T1000 (cell line): ENCODE results near the gene EPN1.

Experiments used
- DNase-seq: peaks from one replicate; lab custom pipeline; 2025; ENCODE audit warnings: mixed read lengths; lab: John Stamatoyannopoulos, UW

The EPN1 gene

DNA sequence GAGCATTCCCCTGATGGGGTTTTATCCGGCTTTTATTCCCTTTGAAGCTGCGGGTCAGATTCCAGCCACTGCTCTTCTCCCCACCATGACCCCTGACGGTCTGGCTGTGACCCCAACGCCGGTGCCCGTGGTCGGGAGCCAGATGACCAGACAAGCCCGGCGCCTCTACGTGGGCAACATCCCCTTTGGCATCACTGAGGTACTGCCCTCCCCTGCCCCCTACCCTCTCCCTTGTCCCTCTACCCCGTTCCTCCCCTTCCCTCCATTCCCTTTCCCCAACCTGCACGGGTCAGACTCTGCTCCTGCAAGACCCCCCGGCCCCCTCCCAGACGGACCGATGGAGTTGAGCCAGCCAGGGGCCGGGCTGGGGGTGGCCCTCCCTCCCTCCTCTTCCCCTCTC, 14.0 kb upstream of the EPN1 start:
- DNase-seq = no peak

DNA sequence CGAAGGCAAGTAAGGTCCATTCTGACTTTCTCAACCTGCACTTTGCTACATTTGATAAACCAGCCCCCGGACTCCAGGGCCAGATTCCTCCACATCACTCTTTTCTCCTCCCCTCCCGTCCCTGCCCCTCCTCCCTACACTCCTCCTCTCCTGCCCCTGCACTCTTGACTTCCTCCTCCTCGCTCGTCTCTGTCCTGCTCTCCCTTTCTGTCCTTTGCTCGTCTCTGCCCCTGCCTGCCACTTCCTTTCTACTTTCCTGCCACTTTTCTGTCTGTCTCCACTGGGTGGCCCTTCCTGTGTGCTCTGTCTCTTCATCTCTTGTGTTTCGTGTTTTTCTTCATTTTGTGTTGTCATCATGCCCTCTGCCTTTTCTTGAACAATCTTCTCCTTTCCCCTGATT, 13.2 kb upstream of the EPN1 start:
- DNase-seq = no peak

DNA sequence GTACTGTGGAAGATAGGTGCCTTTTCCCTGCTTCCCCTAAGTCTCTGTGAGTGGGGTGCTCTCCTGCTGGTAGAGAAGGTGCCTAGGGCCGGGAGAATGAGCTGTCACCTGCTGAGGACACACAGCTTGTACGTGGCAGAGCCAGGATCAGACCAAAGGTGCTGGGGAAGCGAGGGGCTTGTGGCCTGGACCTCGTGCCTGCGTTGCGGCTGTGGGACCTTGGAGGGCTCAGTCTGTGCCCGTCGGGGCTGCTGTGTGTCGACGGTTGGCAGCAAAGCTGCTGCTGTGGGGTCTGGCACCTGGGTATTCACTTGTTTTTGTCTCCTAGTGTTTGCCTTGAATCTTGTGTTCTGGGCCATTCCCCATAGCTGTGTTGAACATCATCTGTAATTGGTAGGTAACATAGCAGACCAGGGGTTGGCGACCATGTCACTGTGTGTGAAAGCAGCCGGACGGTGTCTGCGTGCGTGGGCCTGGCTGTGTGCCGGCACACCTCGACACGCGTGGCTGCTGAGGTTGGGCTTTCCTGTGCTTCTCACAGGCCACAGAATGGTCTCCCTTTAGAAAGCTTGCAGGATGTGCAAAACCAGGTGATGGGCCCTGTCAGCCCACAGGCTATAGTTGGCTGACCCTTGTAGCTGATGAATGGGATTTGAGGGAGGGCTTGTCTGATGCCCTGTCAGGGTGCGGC, 11.0 kb upstream of the EPN1 start:
- DNase-seq = no peak

DNA sequence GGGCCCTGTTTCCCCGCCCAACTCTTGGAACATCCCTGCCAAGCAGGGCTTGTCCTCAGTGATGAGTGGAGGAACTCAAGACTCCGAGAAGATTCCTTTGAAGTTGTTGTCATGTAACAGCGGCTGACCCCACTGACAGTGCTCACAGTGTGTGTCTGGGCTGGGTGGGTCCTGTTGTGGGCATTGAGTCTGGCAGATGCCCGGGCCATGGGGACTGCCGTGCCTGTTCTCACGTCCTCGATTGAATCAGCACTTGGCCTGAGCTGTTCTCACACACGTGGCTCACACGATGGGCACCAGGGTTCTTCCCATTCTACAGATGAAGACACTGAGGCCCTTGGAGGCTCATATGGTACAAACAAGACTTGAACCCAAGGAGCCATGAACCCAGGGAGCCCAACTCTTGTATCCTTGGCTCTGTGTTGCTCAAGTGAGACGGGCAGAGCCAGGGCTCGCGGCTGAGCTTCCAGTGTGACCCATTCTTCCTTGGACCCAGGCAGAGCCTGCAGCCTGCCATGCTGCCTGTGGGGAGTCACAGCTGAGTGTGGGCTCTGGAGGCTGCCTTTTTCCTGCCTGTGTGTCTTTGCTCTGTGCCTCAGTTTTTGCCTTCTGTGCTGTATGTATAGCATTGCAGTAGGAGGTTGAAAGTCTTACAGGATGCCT, 8.6 kb upstream of the EPN1 start:
- no peak for DNase-seq

DNA sequence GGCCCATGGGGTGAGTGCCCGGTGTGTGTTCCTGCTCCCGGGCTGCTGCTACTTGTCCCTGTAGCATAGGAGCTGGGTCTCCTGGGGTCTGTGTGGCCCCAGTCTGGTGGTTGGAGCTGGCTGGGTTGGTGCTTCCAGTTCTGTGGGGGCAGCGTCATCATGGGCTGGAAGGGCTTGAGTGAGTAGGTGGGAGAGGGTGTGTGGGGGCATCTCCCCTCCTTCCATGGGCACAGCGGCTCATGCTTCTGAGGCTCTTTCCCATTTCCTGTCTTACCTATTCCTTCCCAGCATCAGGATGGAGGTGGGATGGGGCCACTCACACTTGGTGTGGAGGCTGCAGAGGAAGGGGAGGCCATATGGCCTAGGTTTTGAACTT, 8.0 kb upstream of the EPN1 start:
- DNase-seq = no peak

DNA sequence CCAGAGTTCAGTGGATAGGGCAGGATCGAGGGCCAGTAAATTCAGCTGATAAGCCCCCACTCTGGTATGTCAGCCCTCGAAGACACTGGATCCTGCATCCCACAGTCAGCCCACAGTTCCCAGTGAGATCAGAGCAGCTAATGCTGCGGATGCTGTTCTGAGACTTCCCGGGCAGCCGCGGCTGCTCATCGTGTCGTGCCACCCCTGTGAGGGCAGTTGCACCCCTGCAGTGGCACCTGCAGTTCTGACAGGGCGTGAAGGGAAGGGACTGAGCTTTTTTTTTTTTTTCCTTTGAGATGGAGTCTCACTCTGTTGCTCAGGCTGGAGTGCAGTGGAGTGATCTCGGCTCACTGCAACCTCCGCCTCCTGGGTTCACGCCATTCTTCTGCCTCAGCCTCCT, 7.5 kb upstream of the EPN1 start:
- DNase-seq = no peak

DNA sequence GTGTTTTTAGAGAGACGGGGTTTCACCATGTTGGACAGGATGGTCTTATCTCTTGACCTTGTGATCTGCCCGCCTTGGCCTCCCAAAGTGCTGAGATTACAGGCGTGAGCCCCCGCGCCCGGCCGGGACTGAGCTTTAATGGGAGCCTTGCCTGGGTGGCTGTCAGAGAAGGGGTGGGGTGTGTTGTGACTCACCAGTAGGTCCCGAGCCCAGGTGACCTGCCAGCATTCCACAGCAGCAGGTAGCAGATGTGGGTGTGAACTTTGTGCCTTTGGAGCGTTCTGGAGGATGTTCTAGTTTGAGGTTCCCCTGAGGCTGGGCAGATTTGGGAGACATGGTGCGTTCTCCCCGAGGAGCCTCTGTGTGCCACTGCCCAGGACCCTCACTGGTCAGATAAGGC, 7.1 kb upstream of the EPN1 start:
- no peak for DNase-seq

DNA sequence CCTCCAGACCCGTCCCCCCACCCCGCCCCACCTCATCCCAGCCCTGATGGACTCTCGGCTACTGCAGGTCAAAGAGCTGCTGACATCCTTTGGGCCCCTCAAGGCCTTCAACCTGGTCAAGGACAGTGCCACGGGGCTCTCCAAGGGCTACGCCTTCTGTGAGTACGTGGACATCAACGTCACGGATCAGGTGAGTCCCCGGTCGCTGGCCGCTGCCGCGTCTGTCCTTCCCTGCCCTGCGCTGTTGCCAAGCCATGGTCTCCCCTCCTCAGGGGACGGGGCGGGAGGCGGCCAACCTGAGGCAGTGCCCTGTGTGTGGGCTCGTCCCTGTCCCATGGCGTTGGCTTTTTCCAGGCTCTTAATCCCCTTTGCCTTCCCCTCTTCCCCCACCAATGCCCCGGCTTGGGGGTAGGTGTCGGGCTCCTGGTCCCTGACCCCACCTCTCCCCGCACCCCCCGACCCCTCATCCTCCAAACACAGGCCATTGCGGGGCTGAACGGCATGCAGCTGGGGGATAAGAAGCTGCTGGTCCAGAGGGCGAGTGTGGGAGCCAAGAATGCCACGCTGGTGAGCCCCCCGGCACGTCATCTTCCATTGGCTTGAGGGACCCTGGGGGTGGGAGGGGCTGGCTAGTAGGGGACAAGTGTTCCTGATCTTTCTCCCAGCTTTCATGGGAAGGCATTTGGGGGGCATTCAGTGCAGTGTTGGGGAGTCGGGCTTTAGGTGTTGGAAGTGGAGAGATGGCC, 6.2 kb upstream of the EPN1 start:
- no peak for DNase-seq

DNA sequence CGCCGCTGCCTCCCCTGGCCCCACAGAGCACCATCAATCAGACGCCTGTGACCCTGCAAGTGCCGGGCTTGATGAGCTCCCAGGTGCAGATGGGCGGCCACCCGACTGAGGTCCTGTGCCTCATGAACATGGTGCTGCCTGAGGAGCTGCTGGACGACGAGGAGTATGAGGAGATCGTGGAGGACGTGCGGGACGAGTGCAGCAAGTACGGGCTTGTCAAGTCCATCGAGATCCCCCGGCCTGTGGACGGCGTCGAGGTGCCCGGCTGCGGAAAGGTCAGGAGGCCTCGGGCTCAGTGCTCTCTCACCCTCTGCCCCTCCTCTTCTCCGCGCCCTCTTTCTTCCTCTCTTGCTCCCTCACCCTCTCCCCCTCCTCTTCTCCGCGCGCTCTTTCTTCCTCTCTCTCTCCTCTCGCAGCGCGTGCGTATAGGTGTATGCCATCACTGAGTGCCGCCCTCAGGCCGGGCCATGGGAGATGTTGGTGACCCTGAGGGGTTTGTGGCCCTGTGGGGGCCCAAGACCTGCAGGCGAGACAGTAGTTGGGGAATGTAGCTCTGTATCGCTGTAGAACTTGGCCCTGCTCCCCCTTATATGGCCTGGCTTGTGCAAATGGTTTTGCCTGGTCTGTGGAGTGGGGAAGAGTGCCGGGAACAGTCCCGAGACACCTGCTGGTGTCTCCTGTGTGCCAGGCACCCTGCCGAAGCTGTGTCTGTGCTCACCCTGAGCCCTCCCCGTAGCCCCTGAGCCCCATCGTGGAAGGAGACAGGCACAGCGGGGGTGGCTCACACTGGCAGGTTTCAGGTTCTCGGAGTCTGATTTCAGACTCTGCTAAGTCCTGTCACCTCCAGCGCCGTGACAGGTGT, 5.4 kb upstream of the EPN1 start:
- no peak for DNase-seq

DNA sequence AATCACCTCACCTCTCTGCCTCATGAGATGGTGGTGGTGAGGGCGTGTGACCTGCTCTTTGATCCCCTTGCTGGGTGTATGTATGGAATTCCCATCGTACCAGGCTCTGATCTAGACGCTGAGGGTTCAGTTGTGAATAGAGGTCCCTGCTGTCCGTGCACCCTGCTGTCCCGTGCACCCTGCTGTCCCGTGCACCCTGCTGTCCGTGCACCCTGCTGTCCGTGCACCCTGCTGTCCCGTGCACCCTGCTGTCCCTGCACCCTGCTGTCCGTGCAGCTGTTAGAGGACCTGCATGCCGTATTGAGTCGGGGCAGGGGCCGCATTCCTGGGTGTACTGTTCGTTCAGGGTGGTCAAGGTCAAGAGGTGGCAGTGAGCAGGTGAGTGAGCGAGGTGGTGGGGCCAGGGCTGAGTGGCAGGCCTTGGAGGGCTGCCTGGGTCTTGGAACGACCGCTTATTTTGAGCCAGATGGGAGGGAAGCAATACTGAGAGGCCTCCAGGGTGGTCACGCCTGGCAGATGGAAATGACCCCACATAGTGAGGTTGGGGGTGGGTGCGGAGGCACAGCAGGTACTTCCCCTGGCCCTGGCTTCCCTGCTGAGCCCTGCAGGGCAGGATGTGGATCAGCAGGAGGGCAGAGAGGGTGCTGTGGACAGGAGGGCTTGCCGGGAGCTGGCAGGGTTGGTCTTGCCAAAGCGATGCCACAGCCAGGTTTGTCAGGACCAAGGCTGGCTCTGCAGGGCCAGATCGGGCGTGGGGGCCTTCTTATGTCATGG, 4.6 kb upstream of the EPN1 start:
- DNase-seq = no peak

DNA sequence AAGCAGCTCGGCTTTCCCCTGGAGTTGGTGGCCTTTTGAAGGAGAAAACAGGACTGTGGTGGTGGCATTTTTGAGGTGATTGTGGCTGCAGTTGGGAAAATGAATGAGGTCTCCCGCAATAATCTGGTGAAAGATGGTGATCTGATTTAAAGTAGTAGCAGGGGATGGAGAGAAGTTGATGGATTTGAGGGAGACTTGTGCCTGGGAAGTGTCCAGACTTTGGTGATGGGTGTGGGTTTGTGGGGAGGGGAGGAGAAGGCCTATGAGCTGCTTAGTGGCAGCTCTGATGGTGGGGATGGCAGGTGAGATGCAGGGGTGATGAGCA, 4.0 kb upstream of the EPN1 start:
- no peak for DNase-seq

DNA sequence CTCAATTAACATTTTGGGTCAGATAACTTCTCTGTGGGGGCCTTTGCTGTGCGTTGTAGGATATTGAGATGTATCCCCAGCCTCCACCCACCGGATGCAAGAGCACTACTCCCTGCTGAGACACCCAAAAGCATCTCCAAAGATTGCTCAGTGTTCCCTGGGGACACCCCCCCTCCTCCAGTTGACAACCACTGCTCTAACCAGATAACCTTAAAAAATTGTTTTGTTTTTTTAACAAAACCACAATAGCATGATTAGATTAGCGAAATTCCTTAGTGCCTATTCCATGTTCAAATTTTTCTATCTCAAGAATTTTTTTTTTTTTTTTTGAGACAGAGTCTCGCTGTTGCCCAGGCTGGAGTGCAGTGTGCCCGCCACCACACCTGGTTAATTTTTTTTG, 2.6 kb upstream of the EPN1 start:
- DNase-seq = no peak

DNA sequence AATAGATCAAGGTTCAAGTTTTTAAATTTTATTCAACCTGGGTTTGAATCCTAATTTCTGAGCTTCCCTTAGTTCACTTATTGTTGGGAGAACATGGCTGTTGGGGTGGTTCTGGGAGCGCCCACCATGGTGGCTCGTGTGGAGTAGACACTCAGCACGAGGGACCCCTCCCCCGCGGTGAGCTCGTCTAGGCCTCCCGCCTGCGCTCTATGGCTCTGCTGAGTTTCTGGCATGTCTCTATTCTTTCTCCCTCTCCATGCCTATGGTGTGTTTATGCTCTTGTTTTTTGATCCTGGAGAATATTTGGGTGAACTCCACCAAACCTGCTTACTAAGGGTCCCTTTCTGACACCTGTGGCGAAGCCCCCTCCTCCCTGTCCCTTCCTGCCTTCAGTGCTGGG, 1.6 kb upstream of the EPN1 start:
- no peak for DNase-seq

DNA sequence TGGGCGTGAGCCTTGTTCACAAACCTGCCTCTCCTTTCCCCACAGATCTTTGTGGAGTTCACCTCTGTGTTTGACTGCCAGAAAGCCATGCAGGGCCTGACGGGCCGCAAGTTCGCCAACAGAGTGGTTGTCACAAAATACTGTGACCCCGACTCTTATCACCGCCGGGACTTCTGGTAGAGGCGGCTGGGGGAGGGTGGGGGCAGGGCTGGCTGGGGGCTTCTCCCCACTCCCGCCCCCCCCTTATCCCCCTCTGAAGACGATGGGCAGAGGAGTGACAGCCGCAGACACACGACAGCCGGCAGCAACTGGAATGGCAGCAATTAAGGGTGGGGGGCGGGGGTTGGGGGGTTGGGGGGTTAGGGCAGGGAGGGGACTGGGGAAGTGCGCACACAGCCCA, 1.1 kb upstream of the EPN1 start:
- no peak for DNase-seq

DNA sequence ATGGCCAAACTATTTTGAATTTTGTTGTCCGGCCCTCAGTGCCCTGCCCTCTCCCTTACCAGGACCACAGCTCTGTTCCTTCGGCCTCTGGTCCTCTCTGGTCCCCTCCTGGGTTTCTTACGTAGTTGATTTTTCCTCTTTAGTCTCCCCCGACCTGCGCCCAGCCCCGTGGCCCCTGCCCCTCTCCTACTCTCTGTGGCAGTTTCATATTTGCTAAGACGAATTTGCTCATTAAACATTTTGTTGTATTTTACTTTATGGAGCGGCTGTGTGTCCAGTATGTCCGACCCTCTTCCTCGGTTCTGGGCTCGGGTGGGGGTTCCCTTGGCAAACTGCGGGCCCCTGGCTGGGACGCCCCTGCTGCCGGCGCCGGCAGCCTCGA, 576 bp upstream of the EPN1 start:
- no peak for DNase-seq

DNA sequence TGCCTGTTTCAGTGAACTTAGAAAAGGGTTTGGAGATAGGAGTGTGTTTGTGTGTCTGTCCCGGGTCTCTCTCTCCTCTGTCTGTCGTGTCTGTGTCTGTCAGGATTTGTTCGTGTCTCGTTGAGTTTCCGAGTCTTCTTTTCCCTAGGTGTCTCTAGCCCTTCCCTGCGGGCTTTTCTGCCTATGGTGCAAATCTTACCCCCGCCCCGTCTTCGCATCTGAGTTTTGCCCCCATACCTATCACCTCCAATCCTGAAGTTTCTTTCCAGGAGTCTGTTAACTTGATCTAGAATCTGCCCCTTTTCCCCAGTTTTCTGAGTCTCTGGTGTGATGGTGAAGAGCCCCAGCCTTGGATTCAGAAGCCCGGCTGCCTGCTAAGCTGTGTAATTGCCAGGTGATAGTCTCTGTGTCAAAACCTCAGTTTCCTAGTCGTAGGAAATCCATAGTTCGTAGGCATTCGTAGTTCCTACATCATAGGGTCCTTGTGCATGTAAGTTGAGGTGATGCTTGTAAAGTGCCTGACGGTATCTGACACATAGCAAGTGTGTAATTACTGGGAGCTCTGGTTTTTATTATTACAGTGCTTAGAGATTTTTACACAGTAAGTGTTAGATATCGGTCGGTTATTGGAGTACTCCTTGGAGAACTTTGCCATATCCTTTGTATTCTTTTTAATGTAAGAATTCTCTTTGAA, 782 bp downstream of the EPN1 start:
- no peak for DNase-seq

DNA sequence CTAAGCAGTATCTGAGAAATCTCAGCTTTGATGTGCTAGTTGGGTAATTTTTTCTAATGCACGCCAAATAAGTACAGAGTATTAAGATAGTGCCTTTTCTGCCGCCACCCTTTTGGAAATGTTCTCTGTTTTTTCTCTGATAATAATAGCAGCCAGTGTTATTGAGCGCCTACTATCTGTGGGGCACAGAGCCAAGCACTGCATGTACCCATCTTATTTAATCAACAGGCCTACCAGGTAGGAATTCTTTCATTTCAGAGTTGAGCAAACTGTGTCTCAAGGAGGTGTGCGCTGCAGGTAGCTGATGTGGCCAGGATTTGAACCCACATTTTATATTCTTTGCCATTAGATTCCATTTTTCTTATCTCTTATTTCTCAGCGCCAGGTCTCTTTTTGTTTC, 1.4 kb downstream of the EPN1 start:
- no peak for DNase-seq

DNA sequence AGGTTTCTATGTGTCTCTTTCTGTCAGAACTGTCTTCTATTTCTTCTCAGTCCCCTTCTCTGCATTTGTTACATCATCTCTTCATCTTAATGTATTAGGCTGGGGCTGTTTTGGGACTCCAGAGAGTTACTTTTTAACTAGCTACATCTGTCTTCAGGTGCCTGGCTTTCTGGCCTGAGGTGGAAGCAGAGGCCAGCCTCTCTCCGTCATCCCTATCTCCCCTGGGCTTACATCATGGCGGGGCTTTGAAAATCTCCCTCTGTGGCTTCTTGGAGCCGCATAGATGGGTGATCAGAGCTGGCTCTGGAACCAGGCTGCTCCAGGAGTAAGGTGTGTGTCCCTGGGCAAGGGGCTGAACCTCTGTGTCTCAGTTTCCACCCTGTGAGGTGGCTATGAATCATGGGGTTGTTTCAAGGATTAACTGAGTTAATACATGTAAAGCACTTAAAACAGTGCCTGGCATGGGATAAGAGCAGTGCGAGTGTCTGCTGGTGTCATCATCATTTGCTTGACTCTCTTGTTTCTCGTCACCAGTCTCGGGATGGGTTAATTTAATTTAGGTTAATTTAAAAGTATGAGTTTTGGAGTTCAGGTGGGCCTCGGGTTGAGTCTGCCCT, 2.0 kb downstream of the EPN1 start:
- no peak for DNase-seq

DNA sequence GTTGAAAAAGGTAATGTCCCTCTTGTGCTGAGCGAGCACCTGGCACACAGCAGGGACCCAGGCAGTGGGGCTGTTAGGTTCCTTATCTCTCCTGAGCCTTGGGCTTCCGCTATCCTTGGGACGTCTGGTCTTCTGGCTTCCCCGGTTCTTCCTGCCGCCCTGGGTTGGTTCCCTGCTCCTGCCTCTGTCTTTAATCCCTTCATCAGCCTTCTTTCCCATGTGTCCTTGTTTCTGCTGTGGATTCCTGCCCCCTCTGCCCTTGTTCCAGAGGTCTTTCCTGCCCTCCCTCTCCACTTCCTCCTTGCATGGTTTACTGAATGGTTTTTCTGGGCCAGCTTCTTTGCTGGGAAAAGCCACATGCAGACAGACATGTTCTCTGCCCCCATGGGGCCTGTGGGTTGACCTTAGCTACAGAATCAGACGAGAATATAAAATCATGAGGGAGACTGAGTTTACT, 2.6 kb downstream of the EPN1 start:
- DNase-seq = no peak

DNA sequence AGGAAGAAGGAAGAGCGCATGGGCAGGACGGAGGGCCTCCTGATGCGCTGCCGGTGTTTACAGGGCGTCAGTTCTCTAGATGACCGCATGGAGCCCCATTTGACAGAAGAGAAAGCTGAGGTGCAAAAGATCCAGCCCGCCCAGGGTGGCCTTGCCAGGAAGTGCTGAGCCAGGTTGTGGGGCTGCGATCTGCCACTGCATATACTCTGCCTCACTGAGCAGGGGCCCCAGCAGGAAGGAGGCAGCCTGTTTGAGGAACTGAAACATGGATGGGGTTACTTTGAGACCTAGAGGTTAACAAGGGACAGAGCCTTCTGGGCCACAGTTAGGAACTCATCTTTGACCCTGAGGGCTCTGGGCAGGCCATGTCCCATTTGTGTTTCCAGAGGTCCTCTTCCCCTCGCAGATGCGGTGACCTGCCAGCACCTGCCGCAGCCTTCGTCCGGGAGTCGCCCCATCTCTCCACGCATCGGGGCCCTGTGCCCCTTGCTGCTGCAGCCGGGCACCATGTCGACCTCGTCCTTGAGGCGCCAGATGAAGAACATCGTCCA, 3.2 kb downstream of the EPN1 start:
- DNase-seq = no peak
